T-helper 17 cell (primary cell): ENCODE results near the gene RILPL1. TPM values are rescaled to one million over a fixed set of nuclear protein-coding genes. Genes with fewer than 3 reads are reported as not detected.
"Not testable (repeated sequence)": the region's sequence is repeated elsewhere in the genome, so short reads cannot be mapped to it uniquely, and the experiment has no call there.

ENCODE experiments used
- ATAC-seq: fragments of 150-1000 bp; cut with Tn5 transposase; 2 replicates; pipeline ENCODE4 v1.10.0; 2021; ENCODE audit warnings: mild to moderate bottlenecking, moderate library complexity
- DNase-seq, 3 donors: peaks; one replicate each; pipeline versions ENCODE4 v3.0.0 to v3.0.0-alpha.2; 2020 to 2021
- H3K9me3 ChIP-seq: one replicate; pipeline ENCODE4 v1.7.0; 2013; ENCODE audit warnings: low read length, mild to moderate bottlenecking; ENCODE audit not compliant: control insufficient read depth, poor library complexity, severe bottlenecking
- H3K27ac Mint-ChIP-seq: one replicate; pipeline ENCODE4 v1.8.0; 2022; ENCODE audit warnings: mild to moderate bottlenecking, moderate library complexity, mixed read lengths
- H3K27me3 Mint-ChIP-seq: one replicate; pipeline ENCODE4 v1.8.0; 2022; ENCODE audit warnings: mixed read lengths
- H3K36me3 Mint-ChIP-seq: one replicate; pipeline ENCODE4 v1.8.0; 2022; ENCODE audit warnings: low read depth, mixed read lengths
- H3K4me1 Mint-ChIP-seq: one replicate; pipeline ENCODE4 v1.8.0; 2022; ENCODE audit warnings: mild to moderate bottlenecking, mixed read lengths
- H3K4me3 Mint-ChIP-seq: one replicate; pipeline ENCODE4 v1.8.0; 2022; ENCODE audit warnings: mild to moderate bottlenecking, moderate library complexity, mixed read lengths
- total RNA-seq, 4 donors: library from RNA in 2 of 4; stranded (reverse) in 2 of 4; gene quantifications; one replicate each; pipeline ENCODE4 v1.2.3 and lab custom pipeline; 2022 to 2026

The RILPL1 gene
- 1 to 10 TPM; 3.4 TPM for total RNA-seq
- total RNA-seq (lab: John Stamatoyannopoulos, UW), result 4.1 to 4.5 reads per million in 2 donors

DNA sequence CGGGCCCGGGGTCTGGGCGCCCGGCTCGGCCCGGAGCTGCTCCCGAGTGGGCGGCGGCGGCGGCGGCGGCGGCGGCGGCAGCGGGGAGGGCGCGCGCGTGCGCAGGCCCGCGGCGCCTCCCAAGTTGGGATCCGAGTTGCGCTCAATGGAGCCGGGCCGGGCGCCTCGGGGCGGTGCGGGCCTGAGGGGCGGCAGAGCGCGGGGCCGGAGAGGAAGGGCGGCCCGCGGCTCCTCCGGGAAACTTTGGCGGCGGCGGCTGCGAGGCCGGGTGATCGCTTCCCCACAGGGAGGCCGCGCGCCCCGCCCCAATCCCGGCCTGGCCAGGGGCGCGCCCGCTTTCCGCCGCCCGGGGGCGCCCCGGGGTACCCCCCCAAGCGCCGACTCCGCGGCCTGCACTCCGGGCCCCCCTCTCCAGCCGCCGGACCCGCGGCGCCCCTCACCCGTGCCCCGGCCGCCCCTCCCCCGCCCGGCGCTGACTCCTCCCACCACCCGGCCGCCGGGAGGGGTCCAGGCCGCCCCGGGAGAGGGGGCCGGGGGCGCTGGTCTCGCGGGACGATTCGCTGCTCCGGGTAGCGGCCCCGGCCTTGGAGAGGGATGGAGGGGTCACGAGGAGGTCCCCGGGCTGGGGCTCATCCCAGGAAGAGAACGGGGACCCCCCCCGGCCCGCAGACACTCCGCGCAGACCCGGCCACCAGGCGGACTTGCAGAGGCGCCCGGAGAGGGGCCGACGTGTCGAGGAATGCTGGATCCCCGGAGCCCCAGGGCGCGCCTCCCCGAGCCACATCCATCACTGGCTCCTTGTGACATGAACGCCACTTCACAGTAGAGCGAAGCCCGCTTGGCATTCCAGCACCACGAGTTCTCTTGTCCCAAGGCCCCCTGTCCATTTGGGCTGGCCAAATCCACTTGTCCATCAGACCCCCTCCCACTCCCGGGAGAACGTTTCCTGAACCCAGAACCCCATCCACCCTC lies at the start of gene RILPL1:
Gene RILPL1 (minus strand): TSS at position 48 of the 972 bp plus-strand sequence. CDS start 237 bp downstream, outside the sequence.
- DNase-seq, result peak; percentile 31 to 45 (median 43)

DNA sequence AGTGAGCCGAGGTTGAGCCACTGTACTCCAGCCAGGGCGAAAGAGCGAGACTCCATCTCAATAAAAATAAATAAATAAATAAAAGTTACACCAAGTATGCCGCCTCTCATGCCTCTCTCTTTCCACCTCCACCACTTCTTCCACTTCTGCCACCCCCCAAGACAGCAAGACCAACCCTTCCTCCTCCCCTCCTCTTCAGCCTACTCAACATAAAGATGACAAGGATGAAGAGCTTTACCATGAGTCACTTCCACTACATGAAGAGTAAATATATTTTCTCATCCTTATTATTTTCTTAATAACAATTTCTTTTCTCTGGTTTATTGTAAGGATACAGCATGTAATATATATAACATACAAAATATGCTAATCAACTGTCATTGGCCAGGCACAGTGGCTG lies 47.3 kb upstream of the RILPL1 start:
- ATAC-seq (no peak), DNase-seq (no peak)
- peaks cover 15% of the 10 kb centered on the region for H3K4me1 Mint-ChIP-seq
- H3K9me3 ChIP-seq, result no peaks in the 10 kb centered on the region
- no peak overlapping the region for H3K27ac Mint-ChIP-seq
- H3K4me3 Mint-ChIP-seq, result no peak overlapping the region
- H3K27me3 Mint-ChIP-seq, result no peaks in the 10 kb centered on the region
- no peaks in the 10 kb centered on the region for H3K36me3 Mint-ChIP-seq

More for the DNA sequence above, at the start of gene RILPL1:
- peak within 1 kb of the TSS; percentile 85 for H3K4me3 Mint-ChIP-seq
- H3K9me3 ChIP-seq, result no peaks in the 10 kb centered on the region
- H3K27ac Mint-ChIP-seq, result no peak within 1 kb of the TSS
- ATAC-seq, result peak; percentile 81
- H3K27me3 Mint-ChIP-seq, result no peaks in the 10 kb centered on the region
- peaks cover 2% of the 10 kb centered on the region for H3K36me3 Mint-ChIP-seq
- peaks cover 15% of the 10 kb centered on the region for H3K4me1 Mint-ChIP-seq

DNA sequence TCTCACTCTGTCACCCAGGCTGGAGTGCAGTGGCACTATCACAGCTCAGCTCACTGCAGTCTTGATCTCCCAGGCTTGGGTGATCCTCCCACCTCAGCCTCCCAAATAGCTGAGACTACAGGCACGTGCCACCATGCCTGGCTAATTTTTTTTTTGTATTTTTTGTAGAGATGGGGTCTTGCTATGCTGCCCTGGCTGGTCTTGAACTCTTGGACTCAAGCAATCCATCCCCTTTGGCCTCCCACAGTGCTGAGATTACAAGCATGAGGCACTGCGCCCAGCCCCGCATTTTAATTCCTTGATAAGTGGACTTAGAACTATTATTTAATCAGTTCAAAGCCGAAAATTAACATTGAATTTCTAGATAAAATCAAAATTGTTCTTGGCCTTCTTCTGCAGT lies 45.3 kb upstream of the RILPL1 start:
- H3K9me3 ChIP-seq, ATAC-seq, DNase-seq, H3K27ac Mint-ChIP-seq, H3K4me3 Mint-ChIP-seq, H3K27me3 Mint-ChIP-seq, H3K36me3 Mint-ChIP-seq: not testable (repeated sequence)
- peaks cover 11% of the 10 kb centered on the region for H3K4me1 Mint-ChIP-seq

- H3K4me3 Mint-ChIP-seq, result no peak overlapping the region
- H3K27ac Mint-ChIP-seq, result no peak overlapping the region
- no peak for ATAC-seq
- no peaks in the 10 kb centered on the region for H3K27me3 Mint-ChIP-seq
- H3K9me3 ChIP-seq, result no peaks in the 10 kb centered on the region
- no peak for DNase-seq
- no peaks in the 10 kb centered on the region for H3K36me3 Mint-ChIP-seq
- peaks cover 12% of the 10 kb centered on the region for H3K4me1 Mint-ChIP-seq
Observed at GRCh38 chr12:123578243-123578642, 44.7 kb upstream of the RILPL1 start.

GRCh38 chr12:123576611-123577010 lies 43.1 kb upstream of the RILPL1 start:
- DNase-seq (no peak), ATAC-seq (no peak)
- Mint-ChIP-seq H3K4me3 (no peak overlapping the region), H3K27me3 (no peaks in the 10 kb centered on the region), H3K36me3 (no peaks in the 10 kb centered on the region), H3K4me1 (peaks cover 4% of the 10 kb centered on the region), H3K27ac (no peak overlapping the region)
- H3K9me3 ChIP-seq, result no peaks in the 10 kb centered on the region

DNA sequence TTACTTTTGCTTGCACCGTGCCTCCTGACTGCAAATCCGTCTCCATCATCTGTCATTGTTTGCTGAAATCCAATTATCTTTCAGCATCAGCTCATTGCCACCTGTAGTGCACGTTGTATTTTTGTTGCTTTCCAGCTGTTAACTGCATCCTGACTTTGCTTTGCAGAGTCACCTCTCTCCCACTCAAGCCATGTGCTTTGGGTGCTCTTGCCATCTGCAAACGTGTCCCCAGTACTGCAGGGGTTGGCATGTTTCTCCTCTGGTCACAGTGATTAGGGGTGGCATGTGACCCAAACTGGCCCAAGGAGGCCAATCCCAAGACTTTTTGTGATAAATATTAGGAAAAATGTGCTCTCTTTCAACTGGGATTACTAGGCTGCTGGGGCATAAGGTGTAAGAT lies 40.4 kb upstream of the RILPL1 start:
- no peak overlapping the region for H3K4me3 Mint-ChIP-seq
- peaks cover 2% of the 10 kb centered on the region for H3K36me3 Mint-ChIP-seq
- H3K4me1 Mint-ChIP-seq, result peaks cover 9% of the 10 kb centered on the region
- no peak overlapping the region for H3K27ac Mint-ChIP-seq
- DNase-seq (no peak), ATAC-seq (no peak)
- H3K27me3 Mint-ChIP-seq, result peaks cover 5% of the 10 kb centered on the region
- H3K9me3 ChIP-seq, result no peaks in the 10 kb centered on the region

DNA sequence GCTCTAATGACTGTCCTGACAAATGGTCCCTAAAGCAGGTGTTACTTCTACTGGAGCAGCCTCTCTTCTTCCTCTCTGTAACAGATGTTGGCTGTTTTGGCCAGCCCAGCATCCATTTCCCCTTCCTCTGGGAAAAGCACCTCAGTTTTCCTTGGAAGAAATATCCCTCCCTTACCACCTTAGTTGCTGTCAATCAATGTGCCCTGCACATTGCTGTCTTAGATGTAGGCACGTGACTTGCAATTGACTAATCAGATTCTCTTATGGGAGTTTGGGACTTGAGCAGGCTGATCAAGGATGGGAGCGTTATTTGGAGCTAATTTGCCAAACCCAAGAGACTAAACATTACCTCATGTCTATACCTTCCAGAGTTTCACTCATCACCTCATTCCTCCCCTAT lies 38.9 kb upstream of the RILPL1 start:
- DNase-seq (no peak), ATAC-seq (no peak)
- H3K36me3 Mint-ChIP-seq, result peaks cover 2% of the 10 kb centered on the region
- peaks cover 10% of the 10 kb centered on the region for H3K4me1 Mint-ChIP-seq
- H3K4me3 Mint-ChIP-seq, result no peak overlapping the region
- no peak overlapping the region for H3K27ac Mint-ChIP-seq
- peaks cover 7% of the 10 kb centered on the region for H3K27me3 Mint-ChIP-seq
- H3K9me3 ChIP-seq, result no peaks in the 10 kb centered on the region

DNA sequence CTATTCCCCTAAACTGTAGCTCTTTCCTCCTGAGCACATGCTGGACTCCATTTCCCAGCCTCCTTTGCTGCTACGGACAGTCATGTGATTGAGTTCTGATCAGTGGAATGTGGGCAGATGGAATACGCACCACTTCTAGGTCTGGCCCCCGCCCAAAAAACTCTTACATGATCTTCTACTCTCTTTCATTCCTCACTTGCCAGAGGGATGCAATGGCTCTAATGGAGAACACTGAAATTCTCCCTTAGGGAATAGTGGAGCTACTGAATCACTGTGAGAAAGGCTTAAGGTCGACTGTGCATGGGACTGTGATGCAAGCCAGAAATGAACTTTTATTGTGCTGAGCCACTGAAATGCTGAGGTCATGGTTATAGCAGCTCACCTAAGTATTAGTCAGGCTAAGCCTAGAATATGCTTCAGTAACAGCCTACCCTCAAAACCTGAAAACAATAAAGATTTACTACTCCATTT lies 37.9 kb upstream of the RILPL1 start:
- Mint-ChIP-seq H3K27me3 (peaks cover 7% of the 10 kb centered on the region), H3K4me3 (no peak overlapping the region), H3K4me1 (peaks cover 12% of the 10 kb centered on the region), H3K36me3 (peaks cover 2% of the 10 kb centered on the region), H3K27ac (no peak overlapping the region)
- ATAC-seq, result no peak
- DNase-seq, result no peak
- H3K9me3 ChIP-seq, result no peaks in the 10 kb centered on the region

GRCh38 chr12:123559468-123559867 lies 25.9 kb upstream of the RILPL1 start:
- no peak overlapping the region for H3K27ac Mint-ChIP-seq
- no peaks in the 10 kb centered on the region for H3K36me3 Mint-ChIP-seq
- DNase-seq (no peak), ATAC-seq (no peak)
- no peaks in the 10 kb centered on the region for H3K9me3 ChIP-seq
- H3K4me1 Mint-ChIP-seq, result peaks cover 5% of the 10 kb centered on the region
- H3K4me3 Mint-ChIP-seq, result no peak overlapping the region
- H3K27me3 Mint-ChIP-seq, result peaks cover 6% of the 10 kb centered on the region

DNA sequence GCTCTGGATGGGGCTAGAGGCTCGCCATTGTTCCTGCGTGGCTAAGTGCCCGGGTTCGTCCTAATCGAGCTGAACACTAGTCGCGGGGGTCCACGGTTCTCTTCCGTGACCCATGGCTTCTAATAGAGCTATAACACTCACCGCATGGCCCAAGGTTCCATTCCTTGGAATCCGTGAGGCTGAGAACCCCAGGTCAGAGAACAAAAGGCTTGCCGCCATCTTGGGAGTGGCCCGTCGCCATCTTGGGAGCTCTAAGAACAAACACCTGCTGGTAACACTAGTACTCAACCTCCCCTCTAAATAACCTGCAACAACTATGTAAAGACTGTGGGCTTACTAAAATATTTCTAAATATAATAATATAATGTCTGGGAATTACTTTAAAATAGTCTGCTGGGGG lies 25.0 kb upstream of the RILPL1 start:
- H3K4me3 Mint-ChIP-seq, H3K27me3 Mint-ChIP-seq, H3K4me1 Mint-ChIP-seq, ATAC-seq, H3K27ac Mint-ChIP-seq, H3K36me3 Mint-ChIP-seq, DNase-seq, H3K9me3 ChIP-seq: not testable (repeated sequence)

- H3K27me3 Mint-ChIP-seq, result peaks cover 15% of the 10 kb centered on the region
- not testable (repeated sequence) for H3K9me3 ChIP-seq, H3K4me1 Mint-ChIP-seq, DNase-seq, ATAC-seq, H3K27ac Mint-ChIP-seq, H3K4me3 Mint-ChIP-seq, H3K36me3 Mint-ChIP-seq
Observed at GRCh38 chr12:123554843-123555242, 21.3 kb upstream of the RILPL1 start.

DNA sequence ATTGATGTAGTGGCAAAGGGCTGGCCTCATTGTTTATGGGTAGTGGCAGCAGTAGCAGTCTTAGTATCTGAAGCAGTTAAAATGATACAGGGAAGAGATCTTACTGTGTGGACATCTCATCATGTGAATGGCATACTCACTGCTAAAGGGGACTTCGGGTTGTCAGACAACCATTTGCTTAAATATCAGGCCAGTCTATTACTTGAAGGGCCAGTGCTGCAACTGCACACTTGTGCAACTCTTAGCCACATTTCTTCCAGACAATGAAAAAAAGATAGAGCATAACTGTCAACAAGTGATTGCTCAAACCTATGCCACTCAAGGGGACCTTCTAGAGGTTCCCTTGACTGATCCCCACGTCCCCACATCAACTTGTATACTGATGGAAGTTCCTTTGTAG lies 20.6 kb upstream of the RILPL1 start:
- H3K36me3 Mint-ChIP-seq, H3K4me3 Mint-ChIP-seq, H3K27ac Mint-ChIP-seq, DNase-seq, H3K4me1 Mint-ChIP-seq, H3K9me3 ChIP-seq, ATAC-seq: not testable (repeated sequence)
- H3K27me3 Mint-ChIP-seq, result peaks cover 20% of the 10 kb centered on the region

DNA sequence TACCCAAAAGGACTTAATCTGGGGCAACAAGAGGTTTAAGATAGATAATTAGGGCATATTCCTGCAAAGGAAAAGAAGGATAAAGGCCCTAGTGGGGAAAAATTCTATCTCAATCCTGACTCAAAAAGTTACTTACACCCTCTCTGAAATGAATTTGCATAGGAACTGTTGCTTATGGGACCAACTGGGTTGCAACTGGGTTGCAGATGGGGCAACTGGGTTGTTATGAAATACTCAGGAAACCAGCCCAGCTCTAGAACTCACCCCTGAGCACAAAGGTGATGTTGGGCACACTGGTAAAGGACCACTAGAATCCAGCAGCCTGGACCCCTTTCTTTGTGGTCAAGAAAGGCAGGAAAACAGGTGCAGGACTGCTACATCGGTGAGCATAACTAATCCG lies 17.2 kb upstream of the RILPL1 start:
- Mint-ChIP-seq H3K4me3 (no peak overlapping the region), H3K36me3 (no peaks in the 10 kb centered on the region), H3K27ac (no peak overlapping the region), H3K4me1 (no peaks in the 10 kb centered on the region), H3K27me3 (peaks cover 14% of the 10 kb centered on the region)
- no peaks in the 10 kb centered on the region for H3K9me3 ChIP-seq
- no peak for DNase-seq
- no peak for ATAC-seq

- no peak for ATAC-seq
- no peak overlapping the region for H3K4me3 Mint-ChIP-seq
Observed at GRCh38 chr12:123548107-123548506, 14.6 kb upstream of the RILPL1 start.

More at GRCh38 chr12:123548107-123548506, 14.6 kb upstream of the RILPL1 start:
- Mint-ChIP-seq H3K27me3 (peaks cover 14% of the 10 kb centered on the region), H3K27ac (no peak overlapping the region), H3K4me1 (no peaks in the 10 kb centered on the region), H3K36me3 (no peaks in the 10 kb centered on the region)
- no peak for DNase-seq
- H3K9me3 ChIP-seq, result no peaks in the 10 kb centered on the region
